ENCODE measurements around the gene SAPCD2. TPM values are rescaled to one million over a fixed set of nuclear protein-coding genes. Genes with fewer than 3 reads are reported as not detected.

The SAPCD2 gene
- total RNA-seq, 1 donor from 2014 or later, result 2.7 TPM

DNA sequence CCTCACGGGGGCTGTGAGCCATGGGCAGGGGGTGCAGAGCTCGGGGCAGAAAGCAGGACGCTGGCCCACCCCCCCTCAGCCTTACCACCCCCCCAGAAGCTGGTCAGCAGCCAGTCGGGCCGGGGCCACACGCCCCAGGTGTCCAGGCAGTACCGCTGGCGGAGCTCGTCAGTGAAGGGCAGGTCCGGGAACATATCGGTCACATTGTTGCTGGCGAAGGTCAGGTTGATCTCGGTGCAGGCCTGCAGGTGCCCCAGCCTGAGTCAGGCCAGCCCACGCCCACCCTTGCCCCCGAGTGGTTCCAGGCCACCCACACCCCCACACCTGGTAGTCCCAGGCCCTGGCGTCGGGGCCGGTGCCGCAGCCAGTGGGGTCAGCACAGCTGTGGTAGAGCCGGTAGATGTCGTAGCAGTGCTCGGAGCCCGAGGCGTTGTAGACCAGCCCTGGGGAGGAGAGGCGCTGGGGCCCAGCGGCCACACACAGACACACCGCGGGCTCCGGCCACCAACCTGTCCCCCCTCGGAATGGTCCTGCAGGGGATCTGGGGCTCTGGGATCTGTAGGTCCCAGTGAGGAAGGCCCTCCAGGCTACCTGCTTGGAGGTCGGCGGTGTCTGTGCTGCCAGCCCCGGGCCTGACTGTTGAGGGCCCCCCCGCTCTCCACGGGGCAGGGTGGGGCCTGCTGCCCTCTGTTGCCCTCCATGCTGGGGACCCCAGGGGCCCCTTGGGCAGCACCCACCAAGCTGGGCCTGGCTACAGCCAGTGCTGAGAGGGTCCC lies 41.6 kb upstream of the SAPCD2 start:
- intact Hi-C loops (cut with DNase I), result no loop called here
- no peak overlapping the region for H3K27ac ChIP-seq
- no peaks in the 10 kb centered on the region for H3K9me3 ChIP-seq
- peaks cover 0 to 49% of the 10 kb centered on the region in 2 donors for H3K36me3 ChIP-seq
- TF ChIP-seq POLR2AphosphoS5 (IDR thresholded peaks at IDR 0.05; ENCODE audit: insufficient read depth in 1 of 2, low read depth in 1 of 2) (no peak), CTCF (IDR thresholded peaks at IDR 0.05) (no peak), POLR2A (IDR thresholded peaks at IDR 0.05) (no peak)
- peaks cover 16% of the 10 kb centered on the region for H3K4me1 ChIP-seq
- DNase-seq (ENCODE audit: extremely low spot score in 2 of 2), result no peak
- no peak overlapping the region for H3K4me3 ChIP-seq
- H3K27me3 ChIP-seq, result no peaks in the 10 kb centered on the region

GRCh38 chr9:137110911-137111787 lies 40.8 kb upstream of the SAPCD2 start:
- H3K36me3 ChIP-seq, result peaks cover 0 to 56% of the 10 kb centered on the region in 2 donors
- H3K27ac ChIP-seq, result no peak overlapping the region
- no peak overlapping the region for H3K4me3 ChIP-seq
- intact Hi-C loops (cut with DNase I), result no loop called here
- H3K27me3 ChIP-seq, result no peaks in the 10 kb centered on the region
- H3K4me1 ChIP-seq, result peaks cover 16% of the 10 kb centered on the region
- no peak for TF ChIP-seq POLR2A (IDR thresholded peaks at IDR 0.05)
- TF ChIP-seq CTCF (IDR thresholded peaks at IDR 0.05), result no peak
- TF ChIP-seq POLR2AphosphoS5 (IDR thresholded peaks at IDR 0.05; ENCODE audit: insufficient read depth in 1 of 2, low read depth in 1 of 2), result no peak
- no peaks in the 10 kb centered on the region for H3K9me3 ChIP-seq
- no peak for DNase-seq (ENCODE audit: extremely low spot score in 2 of 2)

GRCh38 chr9:137110147-137110910 lies 40.0 kb upstream of the SAPCD2 start:
- H3K4me1 ChIP-seq, result peaks cover 15% of the 10 kb centered on the region
- no peak for DNase-seq (ENCODE audit: extremely low spot score in 2 of 2)
- no peaks in the 10 kb centered on the region for H3K9me3 ChIP-seq
- peaks cover 0 to 64% of the 10 kb centered on the region in 2 donors for H3K36me3 ChIP-seq
- no peaks in the 10 kb centered on the region for H3K27me3 ChIP-seq
- TF ChIP-seq POLR2A (IDR thresholded peaks at IDR 0.05), result no peak
- TF ChIP-seq CTCF (IDR thresholded peaks at IDR 0.05), result no peak
- TF ChIP-seq POLR2AphosphoS5 (IDR thresholded peaks at IDR 0.05; ENCODE audit: insufficient read depth in 1 of 2, low read depth in 1 of 2), result no peak
- no peak overlapping the region for H3K4me3 ChIP-seq
- no peak overlapping the region for H3K27ac ChIP-seq
- intact Hi-C loops (cut with DNase I), result no loop called here

DNA sequence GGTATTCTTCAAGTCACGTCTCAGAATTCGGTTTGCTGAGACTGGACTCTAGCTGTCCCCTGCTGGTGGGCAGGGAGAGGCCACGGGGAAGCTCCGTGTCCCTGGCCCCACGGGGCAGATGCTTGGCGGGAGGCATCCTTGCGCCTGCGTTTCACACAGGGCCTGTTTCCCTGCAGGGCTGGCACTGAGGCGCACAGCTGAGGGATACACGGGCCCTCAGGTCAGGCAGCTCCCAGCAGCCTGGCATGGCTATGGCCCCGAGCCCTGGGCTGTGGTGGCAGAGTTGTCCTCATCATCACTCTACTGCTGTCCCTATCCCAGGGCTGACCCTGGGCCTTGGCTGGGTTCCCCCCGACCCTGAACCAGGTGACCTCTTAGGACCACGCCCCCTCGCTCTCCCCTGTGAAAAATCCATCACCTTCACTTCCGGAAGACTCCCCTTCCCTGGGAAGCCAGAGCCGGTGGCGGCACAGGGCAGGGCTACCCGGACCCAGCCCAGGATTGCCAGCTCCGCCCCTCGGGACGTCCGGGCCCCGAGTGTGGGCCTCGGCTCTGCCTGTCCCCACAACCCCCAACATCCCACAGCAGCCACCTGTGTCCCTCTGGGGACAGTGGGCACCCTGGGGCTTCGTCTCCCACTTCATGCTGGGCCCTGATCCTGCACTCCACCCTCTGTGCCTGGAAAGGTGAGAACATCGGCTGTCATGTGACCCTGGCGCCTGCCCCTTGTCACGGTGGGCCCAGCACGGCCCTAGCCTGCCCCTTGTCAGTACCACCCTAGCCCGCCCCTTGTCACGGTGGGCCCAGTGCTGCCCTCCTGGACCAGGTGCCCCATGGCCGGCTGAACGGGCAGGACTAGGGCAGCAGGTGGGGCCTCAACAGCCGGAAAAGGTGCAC lies 39.1 kb upstream of the SAPCD2 start:
- no peak for DNase-seq (ENCODE audit: extremely low spot score in 2 of 2)
- intact Hi-C loops (cut with DNase I), result no loop called here
- H3K4me3 ChIP-seq, result no peak overlapping the region
- TF ChIP-seq POLR2AphosphoS5 (IDR thresholded peaks at IDR 0.05; ENCODE audit: insufficient read depth in 1 of 2, low read depth in 1 of 2) (no peak), POLR2A (IDR thresholded peaks at IDR 0.05) (no peak), CTCF (IDR thresholded peaks at IDR 0.05) (no peak)
- H3K4me1 ChIP-seq, result peaks cover 8% of the 10 kb centered on the region
- no peaks in the 10 kb centered on the region for H3K9me3 ChIP-seq
- no peaks in the 10 kb centered on the region for H3K27me3 ChIP-seq
- H3K36me3 ChIP-seq, result peaks cover 0 to 69% of the 10 kb centered on the region in 2 donors
- no peak overlapping the region for H3K27ac ChIP-seq
